GM18526 (cell line): ENCODE data around the gene USE1.
A peak's percentile ranks its signal among the peaks of the same experiment; 100 is the strongest.

Source experiments
- POLR2A ChIP-seq: IDR thresholded peaks from 3 replicates; pipeline ENCODE4 v1.6.1; 2011; ENCODE audit not compliant: insufficient read length; ENCODE audit errors: extremely low read depth

Gene USE1

GRCh38 chr19:17220207-17220758 is 5.1 kb downstream of the USE1 start:
- TF ChIP-seq POLR2A, result no peak

DNA sequence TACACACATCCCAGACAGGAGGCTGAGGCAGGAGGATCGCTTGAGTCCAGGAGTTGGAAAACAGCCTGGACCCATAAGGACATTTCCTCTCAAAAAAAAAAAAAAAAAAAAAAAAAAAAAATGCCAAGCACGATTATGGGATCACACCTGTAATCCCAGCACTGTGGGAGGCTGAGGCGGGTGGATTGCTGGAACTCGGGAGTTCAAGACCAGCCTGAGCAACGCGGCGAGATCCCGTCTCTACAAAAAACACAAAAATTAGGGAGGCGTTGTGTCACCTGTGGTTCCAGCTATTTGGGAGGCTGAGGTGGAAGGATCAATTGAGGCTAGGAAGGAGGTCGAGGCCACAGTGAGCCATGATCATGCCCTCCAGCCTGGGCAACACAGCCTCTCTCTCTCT is 9.9 kb downstream of the USE1 start:
- no peak for TF ChIP-seq POLR2A

DNA sequence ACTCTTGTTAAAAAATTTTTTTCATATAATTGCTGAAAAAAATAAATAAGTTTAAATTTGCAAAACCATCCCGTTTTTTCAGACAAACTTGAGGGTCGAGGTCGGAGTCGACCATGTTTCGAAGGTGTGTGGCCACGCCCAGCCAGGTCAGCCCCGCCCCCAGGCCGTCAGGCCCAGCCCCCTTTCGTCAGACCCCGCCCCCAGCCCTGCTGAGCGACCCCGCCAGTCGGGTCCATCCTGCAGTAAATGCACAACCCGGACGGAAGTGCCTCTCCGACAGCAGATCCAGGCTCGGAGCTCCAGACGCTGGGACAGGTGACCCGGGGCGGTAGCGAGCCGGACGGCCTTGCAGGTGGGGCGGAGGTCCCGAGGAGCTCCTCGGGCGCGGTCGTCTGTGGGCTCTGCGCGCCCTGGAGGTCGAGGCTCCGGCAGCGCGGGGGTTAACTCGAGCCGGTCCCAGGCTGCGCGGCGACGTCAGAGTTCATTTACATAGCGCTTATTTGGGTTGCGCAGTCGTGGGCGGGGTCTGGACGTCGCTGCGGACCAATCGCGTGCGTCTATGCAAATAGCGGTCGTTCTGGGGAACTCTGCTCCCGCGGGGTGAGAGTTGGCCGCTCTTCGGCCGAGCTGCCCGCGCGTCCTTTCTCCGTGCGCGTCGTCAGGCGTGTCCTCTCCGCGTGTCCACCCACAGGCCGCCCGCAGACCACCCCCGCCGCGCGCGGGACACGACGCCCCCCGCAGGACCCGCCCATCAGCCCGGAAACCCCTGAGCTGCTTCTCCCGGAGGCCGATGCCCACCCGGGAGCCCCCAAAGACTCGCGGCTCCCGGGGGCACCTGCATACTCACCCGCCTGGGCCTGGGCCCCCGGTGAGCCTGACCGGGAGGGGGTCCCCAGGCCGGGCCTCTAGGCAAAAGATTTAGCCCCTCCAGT is 11.1 kb downstream of the USE1 start, which contains the start of gene OCEL1:
OCEL1 (plus strand) TSS at position 225 of the 932 bp plus-strand sequence; CDS start at position 247, 22 bp downstream.
- peak; percentile 93 for TF ChIP-seq POLR2A

DNA sequence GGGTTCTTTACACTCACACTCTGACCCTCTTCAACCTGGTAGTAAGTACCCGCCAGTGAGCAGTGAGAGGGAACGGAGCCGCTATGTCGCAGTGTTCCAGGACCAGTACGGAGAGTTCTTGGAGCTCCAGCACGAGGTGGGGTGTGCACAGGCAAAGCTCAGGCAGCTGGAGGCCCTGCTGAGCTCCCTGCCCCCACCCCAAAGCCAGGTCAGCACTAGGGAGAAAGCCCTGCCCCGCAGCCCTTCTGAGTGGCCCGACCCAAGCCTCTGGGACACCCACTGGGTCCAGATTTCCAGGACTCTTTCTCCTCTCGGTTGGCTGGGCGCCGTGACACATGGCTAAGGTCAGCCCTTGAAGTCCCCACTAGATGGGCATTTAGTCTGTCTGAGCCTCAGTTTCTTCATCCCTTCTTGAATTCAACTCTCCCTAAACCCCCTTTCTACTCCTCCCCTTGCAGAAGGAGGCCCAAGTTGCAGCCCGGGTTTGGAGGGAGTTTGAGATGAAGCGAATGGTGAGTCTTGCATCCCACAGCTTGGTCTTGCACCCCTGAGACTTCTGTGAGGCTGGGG is 12.7 kb downstream of the USE1 start:
- TF ChIP-seq POLR2A, result no peak

DNA sequence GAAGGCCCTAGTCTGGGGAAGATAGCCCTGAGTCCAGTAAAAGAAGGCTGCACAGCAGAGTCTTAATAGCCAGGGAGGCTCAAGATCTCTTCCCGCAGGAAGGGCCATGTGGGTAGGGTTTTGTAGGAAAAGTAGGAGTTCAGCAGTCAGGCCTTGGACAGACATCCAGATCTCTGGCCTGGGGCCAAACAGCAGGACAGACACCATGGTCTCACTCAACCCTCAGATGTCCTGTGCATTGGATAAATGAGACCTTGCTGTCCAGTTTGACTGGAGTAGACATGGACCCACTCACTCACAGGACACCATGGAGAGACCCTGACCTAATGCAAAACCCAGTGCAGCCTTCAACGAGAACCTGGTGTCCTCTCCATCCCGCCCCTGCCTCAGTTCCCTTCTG is 14.7 kb downstream of the USE1 start:
- TF ChIP-seq POLR2A, result no peak

DNA sequence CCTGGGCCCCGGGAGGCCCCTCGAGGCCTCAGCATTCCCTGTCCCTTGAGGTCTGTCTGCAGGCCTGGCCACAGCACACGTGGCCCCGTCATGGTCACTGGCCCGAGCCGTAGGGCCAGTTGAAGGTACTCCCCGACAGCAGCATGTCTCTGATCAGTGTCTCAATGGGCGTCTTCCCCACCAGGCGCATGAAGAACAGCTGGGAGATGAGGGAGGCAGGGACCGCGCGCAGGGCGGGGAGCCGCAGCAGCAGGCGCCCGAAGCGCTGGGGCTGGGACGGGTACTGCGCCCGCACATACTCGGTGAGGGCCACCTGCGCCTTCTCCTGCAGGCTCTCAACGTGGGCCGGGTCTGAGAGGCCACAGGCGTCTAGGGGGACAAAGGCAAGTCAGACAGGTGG is 17.1 kb downstream of the USE1 start:
- TF ChIP-seq POLR2A, result no peak

GRCh38 chr19:17234911-17235299 is 19.7 kb downstream of the USE1 start:
- no peak for TF ChIP-seq POLR2A

DNA sequence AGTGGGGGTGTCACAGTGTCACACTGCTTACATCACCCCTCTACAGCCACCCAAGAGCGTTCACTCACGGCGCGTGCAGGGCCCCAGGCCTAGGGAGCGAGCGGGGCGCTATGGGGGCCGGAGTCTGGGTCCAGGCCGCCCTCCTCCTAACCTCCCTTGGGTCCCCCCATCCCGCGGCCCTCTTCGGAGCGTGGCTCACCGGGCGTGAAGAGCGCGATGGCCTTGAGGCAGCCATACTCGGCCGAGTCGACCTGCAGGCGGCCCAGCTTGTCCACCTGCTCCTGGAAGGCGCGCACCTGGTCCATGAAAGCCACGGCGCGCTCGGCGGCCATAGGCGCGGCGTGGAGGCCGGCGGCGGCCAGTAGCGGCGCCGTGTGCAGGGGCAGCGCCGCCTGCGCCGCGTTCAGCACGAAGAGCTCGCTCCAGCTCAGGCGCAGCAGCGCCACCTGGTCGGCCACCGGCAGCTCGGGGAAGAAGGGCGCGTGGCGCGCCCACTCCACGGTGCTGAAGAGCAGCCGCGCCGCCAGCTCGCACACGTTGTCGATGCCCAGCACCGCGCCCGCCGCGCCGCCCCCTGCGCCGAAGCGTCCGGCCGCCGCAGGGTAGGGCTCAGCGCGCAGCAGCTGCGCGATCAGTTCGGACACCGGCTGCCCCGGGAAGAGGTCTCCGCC is 20.3 kb downstream of the USE1 start:
- peak; percentile 17 for TF ChIP-seq POLR2A

DNA sequence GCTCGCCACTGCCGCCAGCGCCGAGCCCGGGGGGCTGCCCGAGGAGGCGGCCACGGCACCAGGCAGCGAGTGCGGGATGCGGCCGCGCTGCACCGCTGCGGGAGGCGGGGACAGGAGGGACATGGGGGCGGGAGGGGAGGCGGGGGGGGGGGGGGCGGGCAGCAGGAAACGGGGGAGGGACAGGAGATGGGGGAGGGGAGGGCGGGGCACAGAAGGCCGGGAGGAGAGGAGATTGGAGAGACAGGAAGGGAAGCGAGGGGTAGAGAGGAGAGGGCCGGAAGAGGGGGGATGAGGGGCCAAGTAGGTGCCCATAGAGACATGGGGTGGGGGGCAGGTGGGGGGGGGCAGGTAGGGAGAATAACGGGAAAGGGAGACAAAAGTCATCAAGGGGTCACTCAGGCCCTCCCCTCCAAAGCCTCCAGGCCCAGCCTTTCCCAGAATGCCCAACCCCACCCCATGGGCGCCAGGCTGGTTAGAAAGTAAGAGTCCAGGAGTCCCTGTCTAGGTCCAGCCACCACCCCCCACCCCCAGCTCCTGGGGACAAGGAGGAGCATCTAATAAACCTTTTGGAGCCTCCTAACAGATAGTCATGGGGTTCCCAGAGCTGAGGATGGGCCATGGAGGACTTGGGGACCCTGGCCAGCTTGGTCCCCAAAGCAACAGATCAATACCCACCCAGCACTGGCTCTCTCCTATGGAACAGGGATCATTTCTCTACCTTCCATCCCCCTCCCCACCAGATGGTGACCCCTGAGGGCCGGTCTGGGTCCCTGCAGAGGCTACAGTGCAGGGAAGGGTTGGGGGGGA is 21.0 kb downstream of the USE1 start:
- peak; percentile 3 for TF ChIP-seq POLR2A

DNA sequence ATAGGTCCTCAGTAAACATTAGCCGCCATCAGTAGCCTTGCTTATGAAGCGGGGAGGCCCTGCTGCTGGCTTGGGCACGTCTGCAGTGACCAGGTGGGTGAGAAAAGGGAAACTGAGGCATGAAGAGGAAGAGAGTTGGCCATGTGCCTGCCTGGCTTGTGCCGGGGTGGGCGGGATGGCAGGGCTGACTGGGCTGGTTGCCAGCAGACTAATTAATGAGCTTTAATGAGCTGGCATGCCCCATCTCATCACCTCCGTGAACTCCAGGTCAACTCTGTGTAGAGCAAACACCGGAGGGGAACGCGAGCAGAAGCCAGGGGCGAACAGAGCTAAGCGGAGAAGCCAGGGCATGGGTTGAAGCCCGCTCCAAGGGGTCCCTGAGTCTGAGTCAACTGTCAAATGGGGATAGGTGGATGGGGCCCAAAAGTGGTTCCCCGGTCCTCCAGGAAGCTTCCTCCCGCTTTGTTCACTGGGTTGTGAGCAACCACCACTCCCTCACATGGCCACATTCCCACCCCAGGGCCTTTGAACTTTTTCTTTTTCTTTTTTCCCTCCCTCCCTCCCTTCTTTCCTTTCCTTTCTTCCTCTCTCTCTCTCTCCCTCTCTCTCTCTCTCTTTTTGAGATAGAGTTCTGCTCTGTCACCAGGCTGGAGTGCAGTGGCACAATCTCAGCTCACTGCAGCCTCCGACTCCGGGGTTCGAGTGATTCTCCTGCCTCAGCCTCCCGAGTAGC is 21.8 kb downstream of the USE1 start:
- no peak for TF ChIP-seq POLR2A

GRCh38 chr19:17237747-17238706 is 22.9 kb downstream of the USE1 start:
- no peak for TF ChIP-seq POLR2A

- no peak for TF ChIP-seq POLR2A
Observed at GRCh38 chr19:17240062-17240752, 25.1 kb downstream of the USE1 start.
